NCI-H774 (cell line): Measurements from ENCODE around the gene SLC4A1.

ENCODE experiments used
- DNase-seq: peaks from one replicate; lab custom pipeline; 2025; lab: John Stamatoyannopoulos, UW

The SLC4A1 gene

DNA sequence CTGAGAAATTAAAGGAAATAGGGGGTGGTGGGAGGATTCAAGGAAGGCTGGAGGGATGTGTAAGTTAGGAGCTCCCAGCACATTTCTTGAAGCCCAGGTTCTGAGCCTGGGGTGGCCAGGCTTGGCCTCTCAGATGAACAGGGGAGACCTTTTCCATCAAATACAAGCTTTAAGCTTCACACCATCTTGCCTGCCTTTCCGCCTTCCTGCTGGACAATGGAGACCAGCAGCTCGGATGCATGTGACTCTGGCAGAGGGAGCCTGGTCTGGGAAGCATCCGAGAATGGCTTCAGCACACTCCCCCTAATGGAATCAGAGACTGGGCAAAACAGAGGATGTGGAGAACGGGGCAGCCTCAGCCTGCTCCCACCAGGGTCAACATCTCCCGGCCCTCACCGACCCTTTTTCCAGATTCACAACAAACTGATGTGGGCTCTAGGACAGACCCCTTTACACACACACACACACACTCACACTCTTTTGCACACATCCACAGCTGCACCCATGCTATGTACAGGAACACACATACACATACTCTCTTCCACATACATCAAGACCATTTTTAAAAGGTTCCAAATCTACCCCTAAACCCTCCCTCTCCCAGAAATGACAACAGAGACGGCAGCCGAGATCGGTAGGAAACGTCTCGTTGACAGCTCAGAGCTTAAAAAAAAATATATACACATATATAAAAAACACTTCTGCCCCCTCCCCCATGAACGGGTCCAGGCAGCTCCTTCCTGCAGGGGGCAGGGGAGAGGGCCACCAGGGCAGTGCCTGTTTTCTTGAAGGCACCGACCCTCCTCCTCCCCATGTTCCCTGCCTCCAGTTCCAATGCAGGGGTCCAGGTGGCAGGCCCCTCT is 61.7 kb downstream of the SLC4A1 start:
- DNase-seq, result no peak

- no peak for DNase-seq
Observed at GRCh38 chr17:44204441-44204882, 63.5 kb downstream of the SLC4A1 start.

- peak; percentile 33 for DNase-seq
Observed at GRCh38 chr17:44203731-44204440, 64.0 kb downstream of the SLC4A1 start.

DNA sequence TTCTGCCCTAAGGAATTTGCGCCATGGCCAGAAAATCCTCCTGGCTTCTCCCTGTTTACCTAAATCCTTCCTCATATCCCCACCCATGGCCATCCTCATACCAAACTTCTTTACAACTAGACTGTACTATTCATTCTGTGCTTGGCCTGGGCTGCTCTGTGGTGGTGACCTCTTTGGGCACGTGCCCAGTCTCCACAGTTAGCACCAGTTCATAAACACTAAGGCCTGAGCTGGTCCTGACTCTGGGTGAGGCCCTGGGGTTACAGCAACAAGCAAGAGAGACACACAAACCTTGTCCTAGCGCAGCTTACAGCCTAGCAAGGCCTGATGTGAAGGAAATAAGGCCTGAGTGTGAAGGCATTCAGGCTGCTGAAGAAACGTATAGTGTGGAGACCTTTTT is 65.2 kb downstream of the SLC4A1 start:
- DNase-seq, result no peak

DNA sequence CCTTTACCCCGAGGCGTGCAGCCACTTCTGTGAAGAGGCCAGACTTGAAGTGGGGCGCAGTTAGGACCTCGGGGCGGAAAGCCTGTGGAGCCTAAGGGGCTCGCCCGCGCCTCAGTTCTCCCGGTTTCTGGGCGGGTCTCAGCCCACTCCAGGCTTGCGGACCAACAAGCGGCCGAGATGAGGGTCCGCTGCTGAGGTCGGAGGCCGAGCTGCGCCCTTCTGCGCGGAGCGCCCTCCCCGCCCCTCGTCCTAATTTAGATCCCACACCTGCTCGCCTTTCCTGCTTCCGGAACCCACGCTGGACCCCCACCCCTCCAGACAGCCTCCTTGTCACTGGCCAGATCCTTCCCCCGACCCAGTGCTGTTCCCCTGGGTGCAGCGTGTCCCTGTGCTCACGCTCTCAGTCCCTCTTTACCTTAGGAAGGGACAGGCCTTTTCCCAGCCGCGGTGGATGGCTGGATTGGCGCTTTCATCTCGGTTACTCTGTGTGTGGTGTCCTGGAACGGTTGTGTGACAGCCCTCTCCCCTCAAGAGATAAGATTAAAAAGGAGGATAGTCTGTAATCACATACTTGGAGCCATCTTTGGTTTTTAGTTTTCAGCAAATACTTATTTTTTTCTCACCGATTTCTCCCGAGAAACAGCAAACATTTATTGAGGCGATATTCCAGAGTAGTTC is 67.3 kb downstream of the SLC4A1 start:
- DNase-seq, result no peak

GRCh38 chr17:44199553-44200477 is 68.1 kb downstream of the SLC4A1 start, which contains the start of gene ATXN7L3:
Gene ATXN7L3, minus strand, starts transcription at chr17:44199884. Its CDS starts 1,814 bp downstream, at chr17:44198070.
- peak; percentile 98 for DNase-seq

GRCh38 chr17:44198721-44199552 is 69.0 kb downstream of the SLC4A1 start:
- peak; percentile 57 for DNase-seq
